ENCODE data around the gene IFITM1.

GRCh38 chr11:294780-295179 lies 19.1 kb upstream of the IFITM1 start:
- TF ChIP-seq POLR2A (IDR thresholded peaks at IDR 0.05) = no peak
- TF ChIP-seq, protein P1, sequence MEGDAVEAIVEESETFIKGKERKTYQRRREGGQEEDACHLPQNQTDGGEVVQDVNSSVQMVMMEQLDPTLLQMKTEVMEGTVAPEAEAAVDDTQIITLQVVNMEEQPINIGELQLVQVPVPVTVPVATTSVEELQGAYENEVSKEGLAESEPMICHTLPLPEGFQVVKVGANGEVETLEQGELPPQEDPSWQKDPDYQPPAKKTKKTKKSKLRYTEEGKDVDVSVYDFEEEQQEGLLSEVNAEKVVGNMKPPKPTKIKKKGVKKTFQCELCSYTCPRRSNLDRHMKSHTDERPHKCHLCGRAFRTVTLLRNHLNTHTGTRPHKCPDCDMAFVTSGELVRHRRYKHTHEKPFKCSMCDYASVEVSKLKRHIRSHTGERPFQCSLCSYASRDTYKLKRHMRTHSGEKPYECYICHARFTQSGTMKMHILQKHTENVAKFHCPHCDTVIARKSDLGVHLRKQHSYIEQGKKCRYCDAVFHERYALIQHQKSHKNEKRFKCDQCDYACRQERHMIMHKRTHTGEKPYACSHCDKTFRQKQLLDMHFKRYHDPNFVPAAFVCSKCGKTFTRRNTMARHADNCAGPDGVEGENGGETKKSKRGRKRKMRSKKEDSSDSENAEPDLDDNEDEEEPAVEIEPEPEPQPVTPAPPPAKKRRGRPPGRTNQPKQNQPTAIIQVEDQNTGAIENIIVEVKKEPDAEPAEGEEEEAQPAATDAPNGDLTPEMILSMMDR (IDR thresholded peaks at IDR 0.05 in 8 of 11, conservative IDR thresholded peaks at IDR 0.05 in 3 of 11) = no peak
